SK-N-SH (cell line): Measurements from ENCODE around the gene ENHO. TPM values are rescaled to one million over a fixed set of nuclear protein-coding genes. Genes with fewer than 3 reads are reported as not detected.

Source experiments
- CTCF ChIA-PET: fragments of 300-600, 350-600 bp; formaldehyde crosslinking; extraction: SDS; loops from one replicate; lab custom pipeline; 2021; lab: Yijun Ruan, JAX
- POLR2A ChIA-PET: fragments of 350-600 bp; sonication (Branson Sonifier 250); formaldehyde crosslinking; extraction: SDS; loops from one replicate; lab custom pipeline; 2020; ENCODE audit warnings: antibody characterized with exemption, inconsistent platforms; lab: Yijun Ruan, JAX
- DNase-seq: peaks from one replicate; pipeline ENCODE4 v3.0.0; 2012
- H2AFZ ChIP-seq: fragments of 200-600 bp; sonication (generic); 2 replicates; pipeline ENCODE4 v1.8.1; 2016; ENCODE audit warnings: antibody characterized with exemption, mild to moderate bottlenecking, low read depth
- H3F3A ChIP-seq: fragments of 200-600 bp; sonication (generic); replicated peaks from 2 replicates; pipeline ENCODE3; 2016; ENCODE audit warnings: antibody characterized with exemption, mild to moderate bottlenecking; ENCODE audit not compliant: insufficient read depth
- H3K27ac ChIP-seq, 2 experiments: fragments of 200-500 bp in 1 of 2; fragments of 200-600 bp in 1 of 2; sonication (Bioruptor generic) in 1 of 2; sonication (generic), shearing (Covaris generic) in 1 of 2; 2 replicates each; pipeline versions ENCODE4 v1.5.1 to v1.6.1; 2014 to 2016; ENCODE audit warnings: low read depth in 2 of 2, inconsistent platforms in 1 of 2, low read length in 1 of 2, mild to moderate bottlenecking in 1 of 2, mixed read lengths in 1 of 2
- H3K27me3 ChIP-seq: fragments of 200-600 bp; sonication (generic), shearing (Covaris generic); 2 replicates; pipeline ENCODE4 v1.6.1; 2016; ENCODE audit warnings: mixed run types; ENCODE audit not compliant: insufficient read depth
- H3K36me3 ChIP-seq, 2 experiments: fragments of 200-500 bp in 1 of 2; fragments of 200-600 bp in 1 of 2; sonication (Bioruptor generic) in 1 of 2; sonication (generic) in 1 of 2; replicated peaks in 1 of 2; 2 replicates each; pipeline versions ENCODE3 to v1.5.1; 2014 to 2016; ENCODE audit warnings: low read length in 1 of 2, mild to moderate bottlenecking in 1 of 2; ENCODE audit not compliant: insufficient read depth in 2 of 2, control insufficient read depth in 1 of 2
- H3K4me1 ChIP-seq, 2 experiments: fragments of 200-500 bp in 1 of 2; fragments of 200-600 bp in 1 of 2; sonication (Bioruptor generic) in 1 of 2; sonication (generic), shearing (Covaris generic) in 1 of 2; 2 replicates each; pipeline versions ENCODE4 v1.5.1 to v1.6.1; 2014 to 2016; ENCODE audit warnings: low read depth in 1 of 2, low read length in 1 of 2, mixed run types in 1 of 2; ENCODE audit not compliant: insufficient read depth in 2 of 2, control insufficient read depth in 1 of 2
- H3K4me2 ChIP-seq: fragments of 200-600 bp; sonication (generic), shearing (Covaris generic); 2 replicates; pipeline ENCODE4 v1.6.1; 2017; ENCODE audit warnings: mixed run types
- H3K4me3 ChIP-seq, 2 experiments: fragments of 200-500 bp in 1 of 2; fragments of 200-600 bp in 1 of 2; sonication (Bioruptor generic) in 1 of 2; sonication (generic), shearing (Covaris generic) in 1 of 2; 2 replicates each; pipeline versions ENCODE4 v1.5.1 to v1.8.1; 2014 to 2016; ENCODE audit warnings: low read depth in 2 of 2, inconsistent platforms in 1 of 2, low read length in 1 of 2, mild to moderate bottlenecking in 1 of 2, mixed read lengths in 1 of 2, moderate library complexity in 1 of 2
- H3K79me2 ChIP-seq: fragments of 200-600 bp; sonication (generic); 2 replicates; pipeline ENCODE4 v1.8.1; 2017; ENCODE audit warnings: mild to moderate bottlenecking; ENCODE audit not compliant: insufficient read depth
- H3K9ac ChIP-seq: fragments of 200-600 bp; sonication (generic); 2 replicates; pipeline ENCODE4 v1.6.1; 2017; ENCODE audit warnings: mixed run types
- H3K9me2 ChIP-seq: fragments of 200-600 bp; sonication (generic); 2 replicates; pipeline ENCODE4 v1.6.1; 2017; ENCODE audit warnings: mixed run types
- H3K9me3 ChIP-seq: fragments of 200-600 bp; sonication (generic); 2 replicates; pipeline ENCODE4 v1.6.1; 2017; ENCODE audit warnings: mixed run types, mild to moderate bottlenecking, moderate library complexity
- H4K20me1 ChIP-seq: fragments of 200-600 bp; sonication (generic); 2 replicates; pipeline ENCODE4 v1.6.1; 2017; ENCODE audit warnings: mild to moderate bottlenecking, mixed run types; ENCODE audit not compliant: insufficient read depth
- EP300 ChIP-seq, 2 experiments: IDR thresholded peaks; 2 replicates each; pipeline versions ENCODE4 v1.4.0 to v1.6.1; 2012; ENCODE audit warnings: borderline replicate concordance in 1 of 2, low read depth in 1 of 2, low read length in 1 of 2
- FOSL2 ChIP-seq: IDR thresholded peaks from 2 replicates; pipeline ENCODE4 v1.4.0; 2012; ENCODE audit warnings: low read depth, mild to moderate bottlenecking, moderate library complexity, borderline replicate concordance
- GATA2 ChIP-seq: sonication (generic); formaldehyde crosslinking; IDR thresholded peaks from 2 replicates; pipeline ENCODE4 v1.5.0; 2020; ENCODE audit warnings: mild to moderate bottlenecking, missing genetic modification reagents
- MXI1 ChIP-seq: IDR thresholded peaks from 2 replicates; pipeline ENCODE4 v1.6.1; 2012; ENCODE audit warnings: mild to moderate bottlenecking, low read depth, low read length, improper control_type of control experiment
- NRF1 ChIP-seq: IDR thresholded peaks from 2 replicates; pipeline ENCODE4 v1.6.1; 2012; ENCODE audit warnings: low read depth, mild to moderate bottlenecking, low read length
- RAD21 ChIP-seq: IDR thresholded peaks from 2 replicates; pipeline ENCODE4 v1.6.1; 2012; ENCODE audit warnings: mild to moderate bottlenecking, low read length
- ZBTB33 ChIP-seq: IDR thresholded peaks from 2 replicates; pipeline ENCODE4 v1.4.0; 2012; ENCODE audit warnings: low read depth, borderline replicate concordance
- WGBS: methylation state at CpG from one replicate; pipeline ENCODE4 v1.1.6; 2017; ENCODE audit warnings: low lambda C conversion rate; 5-methylcytosine and 5-hydroxymethylcytosine counted together
- polyA plus RNA-seq, 3 experiments: library from polyadenylated mRNA; depleted of rRNA; stranded (reverse); fragments of >200 nt; gene quantifications; 2 replicates each; pipeline ENCODE4 v1.2.3, GENCODE V29; 2012
- TF ChIP-seq, protein P1 (sequence below): IDR thresholded peaks from 2 replicates; pipeline ENCODE4 v1.4.0; 2012; ENCODE audit warnings: low read depth, borderline replicate concordance

The ENHO gene
- polyA plus RNA-seq, 1 of the 3 experiments (the other 2 are of a cell fraction) = 1.5 TPM

DNA sequence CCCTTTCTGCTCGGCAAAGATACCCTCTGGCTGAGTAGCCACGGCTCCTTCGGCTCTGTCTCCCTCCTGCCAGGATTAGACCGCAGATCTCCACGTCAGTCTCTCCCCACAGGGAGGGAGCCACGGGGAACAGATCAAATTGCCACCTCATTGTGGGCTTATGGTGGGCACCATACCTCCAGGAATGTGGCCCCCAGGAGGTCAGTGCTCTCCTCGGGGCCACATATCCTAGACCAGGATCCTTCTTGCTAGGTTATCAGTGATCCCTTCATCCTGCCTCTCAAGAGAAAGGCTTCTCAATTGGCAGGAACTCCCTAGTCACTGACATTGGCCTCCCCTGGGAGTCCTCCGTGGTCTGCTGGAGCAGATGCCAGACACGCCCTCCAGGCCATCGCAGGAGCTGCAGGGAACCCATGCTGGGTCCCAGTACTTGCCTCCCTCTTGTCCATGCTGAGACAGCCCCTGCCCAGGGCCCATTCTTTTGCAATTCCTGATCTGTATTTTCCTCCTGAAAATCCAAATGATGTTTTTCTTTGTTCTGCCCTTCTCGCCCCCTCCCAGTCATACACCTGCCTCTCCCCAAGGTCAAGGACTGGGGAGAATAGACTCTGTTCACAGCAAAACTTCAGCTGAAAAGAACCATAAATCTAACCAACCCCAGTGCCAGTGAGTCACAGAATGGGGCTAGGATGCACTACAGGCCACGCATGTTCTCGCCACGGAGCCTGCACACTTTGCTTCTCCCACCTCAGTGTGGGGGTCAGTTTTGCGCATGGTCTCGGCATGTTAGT, 31.6 kb upstream of the ENHO start:
- H3K27me3 ChIP-seq = no peaks in the 10 kb centered on the region; the same call in 1 of the 2 replicates
- peak; percentile 85 for DNase-seq
- 89% methylated on average over 6 of the region's 16 CpGs for WGBS

GRCh38 chr9:34553511-34554021, 30.8 kb upstream of the ENHO start:
- H3K9me2 ChIP-seq = no peaks in the 10 kb centered on the region
- ChIA-PET CTCF (interaction anchor here (0.6 to 18.0 kb wide), 4 partner anchors 28 to 184 kb away, joined by 3 to 507 read pairs (median 4); partner anchors contain the start of gene CNTFR), POLR2A (no interaction called here)
- no peak overlapping the region for H3K4me3 ChIP-seq
- H3K27ac ChIP-seq = peak overlapping the region in 1 of 2 experiments; percentile 91; a peak in 2 of 4 replicates
- no peak overlapping the region for H3K9ac ChIP-seq
- H4K20me1 ChIP-seq = no peaks in the 10 kb centered on the region
- H3K36me3 ChIP-seq = no peaks in the 10 kb centered on the region
- H3K9me3 ChIP-seq = no peaks in the 10 kb centered on the region
- H3F3A ChIP-seq = no peaks in the 10 kb centered on the region
- DNase-seq = peak; percentile 78
- WGBS = 92% methylated on average over 8 of the region's 18 CpGs
- TF ChIP-seq FOSL2 = no peak
- peak; percentile 26; the same call in 1 of the 2 replicates for TF ChIP-seq GATA2 (CRISPR knock-in tag)
- TF ChIP-seq, all 33 proteins: peak for 1
- no peak overlapping the region for H3K4me2 ChIP-seq
- H2AFZ ChIP-seq = no peak overlapping the region
- H3K27me3 ChIP-seq = no peaks in the 10 kb centered on the region; the same call in 1 of the 2 replicates
- H3K79me2 ChIP-seq = no peaks in the 10 kb centered on the region
- H3K4me1 ChIP-seq = peaks cover 0 to 76% of the 10 kb centered on the region in 2 experiments; a peak in 1 of 4 replicates

More for the DNA sequence above, 31.6 kb upstream of the ENHO start:
- H3K4me3 ChIP-seq = no peak overlapping the region
- H3K9ac ChIP-seq = no peak overlapping the region
- H4K20me1 ChIP-seq = no peaks in the 10 kb centered on the region
- no peaks in the 10 kb centered on the region for H3K9me2 ChIP-seq
- H3K79me2 ChIP-seq = no peaks in the 10 kb centered on the region
- no peaks in the 10 kb centered on the region for H3K36me3 ChIP-seq
- H2AFZ ChIP-seq = no peak overlapping the region
- H3K27ac ChIP-seq = peak overlapping the region in 1 of 2 experiments; percentile 91; a peak in 2 of 4 replicates
- POLR2A ChIA-PET = interaction anchor here (0.9 to 2.3 kb wide), 5 partner anchors 16 to 37 kb away, joined by 3 to 10 read pairs (median 4); no protein-coding TSS in a partner anchor
- no peaks in the 10 kb centered on the region for H3K9me3 ChIP-seq
- CTCF ChIA-PET = interaction anchor here (0.8 to 18.0 kb wide), 8 partner anchors 8 to 49 kb away, joined by 3 to 507 read pairs (median 6); partner anchors contain the start of gene CNTFR
- H3K4me1 ChIP-seq = peaks cover 0 to 79% of the 10 kb centered on the region in 2 experiments; a peak in 1 of 4 replicates
- no peak overlapping the region for H3K4me2 ChIP-seq
- H3F3A ChIP-seq = no peaks in the 10 kb centered on the region
- TF ChIP-seq RAD21 (peak; percentile 23; the same call in 1 of the 2 replicates), NRF1 (no peak), ZBTB33 (no peak), MXI1 (no peak), EP300 (IDR thresholded peaks at IDR 0.05; ENCODE audit: borderline replicate concordance in 1 of 2, low read depth in 1 of 2, low read length in 1 of 2) (0 out of 4 replicates have a peak, but pooled peaks of 1 of the 2 experiments have one; percentile 9)
- TF ChIP-seq, protein P1, sequence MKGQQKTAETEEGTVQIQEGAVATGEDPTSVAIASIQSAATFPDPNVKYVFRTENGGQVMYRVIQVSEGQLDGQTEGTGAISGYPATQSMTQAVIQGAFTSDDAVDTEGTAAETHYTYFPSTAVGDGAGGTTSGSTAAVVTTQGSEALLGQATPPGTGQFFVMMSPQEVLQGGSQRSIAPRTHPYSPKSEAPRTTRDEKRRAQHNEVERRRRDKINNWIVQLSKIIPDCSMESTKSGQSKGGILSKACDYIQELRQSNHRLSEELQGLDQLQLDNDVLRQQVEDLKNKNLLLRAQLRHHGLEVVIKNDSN = no peak
